Measurements from ENCODE around the gene CLCN1. TPM values are rescaled to one million over a fixed set of nuclear protein-coding genes. Genes with fewer than 3 reads are reported as not detected.
"Not testable (repeated sequence)": the region's sequence is repeated elsewhere in the genome, so short reads cannot be mapped to it uniquely, and the experiment has no call there.

The CLCN1 gene
- total RNA-seq, 1 donor from 2014 or later, result not detected

GRCh38 chr7:143287935-143288826, 27.7 kb upstream of the CLCN1 start, which contains the start of gene CASP2:
CASP2 (plus strand) TSS chr7:143288351; CDS start chr7:143288456, 105 bp downstream.
- H3K27me3 ChIP-seq, result no peaks in the 10 kb centered on the region

GRCh38 chr7:143288836-143289235, 27.1 kb upstream of the CLCN1 start:
- H3K27me3 ChIP-seq, result no peaks in the 10 kb centered on the region
- DNase-seq (ENCODE audit: low spot score in 2 of 2), result no peak
- intact Hi-C loops (cut with DNase I), result loop anchor here (1.0 to 5.0 kb wide), 7 partner anchors 26 to 613 kb away; partner anchors contain the start of genes FAM131B, GSTK1 and TCAF1
- H3K4me1 ChIP-seq, result peaks cover 3 to 11% of the 10 kb centered on the region in 2 donors
- H3K9me3 ChIP-seq, result no peaks in the 10 kb centered on the region
- peaks cover 19 to 20% of the 10 kb centered on the region in 2 donors for H3K36me3 ChIP-seq
- peak overlapping the region; percentile 89 to 93 for H3K4me3 ChIP-seq
- H3K27ac ChIP-seq, result peak overlapping the region; percentile 94
- no peak for TF ChIP-seq CTCF (IDR thresholded peaks at IDR 0.05)

More at GRCh38 chr7:143287935-143288826, 27.7 kb upstream of the CLCN1 start, which contains the start of gene CASP2:
- Histone ChIP-seq H3K27ac (peak within 1 kb of the TSS; percentile 94), H3K36me3 (peaks cover 13 to 14% of the 10 kb centered on the region in 2 donors), H3K4me3 (peak within 1 kb of the TSS; percentile 89 to 93), H3K9me3 (no peaks in the 10 kb centered on the region), H3K4me1 (peaks cover 3 to 11% of the 10 kb centered on the region in 2 donors)
- intact Hi-C loops (cut with DNase I), result loop anchor here (1.0 to 5.0 kb wide), 7 partner anchors 25 to 614 kb away; partner anchors contain the start of genes FAM131B, GSTK1 and TCAF1
- TF ChIP-seq CTCF (IDR thresholded peaks at IDR 0.05), result peak; percentile 25 to 59 (median 48)
- DNase-seq (ENCODE audit: low spot score in 2 of 2), result peak; percentile 93 to 99

- Histone ChIP-seq H3K9me3 (no peaks in the 10 kb centered on the region), H3K4me1 (peaks cover 3 to 11% of the 10 kb centered on the region in 2 donors), H3K27me3 (no peaks in the 10 kb centered on the region), H3K4me3 (peak overlapping the region; percentile 89 to 93), H3K27ac (peak overlapping the region; percentile 94), H3K36me3 (peaks cover 25 to 26% of the 10 kb centered on the region in 2 donors)
- intact Hi-C loops (cut with DNase I), result loop anchor here (2.0 to 5.0 kb wide), 4 partner anchors 47 to 613 kb away; partner anchors contain the start of genes FAM131B and TCAF1
- TF ChIP-seq CTCF (IDR thresholded peaks at IDR 0.05), result no peak
- DNase-seq (ENCODE audit: low spot score in 2 of 2), result no peak
Observed at GRCh38 chr7:143289421-143289820, 26.5 kb upstream of the CLCN1 start.

- Histone ChIP-seq H3K36me3 (peaks cover 30 to 31% of the 10 kb centered on the region in 2 donors), H3K4me1 (peaks cover 3 to 11% of the 10 kb centered on the region in 2 donors), H3K27ac (peak overlapping the region in 1 of 2 donors; percentile 94), H3K4me3 (peak overlapping the region in 1 of 2 donors; percentile 89)
- intact Hi-C loops (cut with DNase I), result loop anchor here (2.0 to 5.0 kb wide), 4 partner anchors 48 to 612 kb away; partner anchors contain the start of genes FAM131B and TCAF1
- not testable (repeated sequence) for H3K9me3 ChIP-seq; DNase-seq (ENCODE audit: low spot score in 2 of 2); H3K27me3 ChIP-seq
Observed at GRCh38 chr7:143289888-143290287, 26.0 kb upstream of the CLCN1 start.

- intact Hi-C loops (cut with DNase I), result no loop called here
- Histone ChIP-seq H3K4me1 (peaks cover 3 to 11% of the 10 kb centered on the region in 2 donors), H3K4me3 (no peak overlapping the region), H3K9me3 (no peaks in the 10 kb centered on the region), H3K27ac (no peak overlapping the region), H3K36me3 (peaks cover 34 to 35% of the 10 kb centered on the region in 2 donors), H3K27me3 (no peaks in the 10 kb centered on the region)
- TF ChIP-seq CTCF (IDR thresholded peaks at IDR 0.05), result no peak
- no peak for DNase-seq (ENCODE audit: low spot score in 2 of 2)
Observed at GRCh38 chr7:143290293-143290692, 25.6 kb upstream of the CLCN1 start.
